Mammary epithelial cell (primary cell): ENCODE results near the gene HMG20B.

ENCODE experiments used
- CTCF ChIP-seq, 2 donors: IDR thresholded peaks in 1 of 2; conservative IDR thresholded peaks in 1 of 2; 2 replicates each; pipeline ENCODE4 v1.5.1; 2011 to 2012; ENCODE audit warnings: inconsistent platforms in 2 of 2, low read length in 2 of 2, mild to moderate bottlenecking in 2 of 2, control low read depth in 1 of 2, low read depth in 1 of 2; ENCODE audit not compliant: insufficient read depth in 1 of 2; ENCODE audit errors: extremely low read depth in 1 of 2
- EZH2 ChIP-seq: IDR thresholded peaks from 2 replicates; pipeline ENCODE4 v1.6.1; 2012; ENCODE audit warnings: low read length, inconsistent platforms, borderline replicate concordance

GRCh38 chr19:3563709-3564524 lies 8.8 kb upstream of the HMG20B start:
- TF ChIP-seq CTCF (conservative IDR thresholded peaks at IDR 0.05 in 1 of 2, IDR thresholded peaks at IDR 0.05 in 1 of 2; ENCODE audit: extremely low read depth in 1 of 2, insufficient read depth in 1 of 2, low read depth in 1 of 2, low read length in 2 of 2) (no peak), EZH2 (no peak)
